HG02884 (cell line): ENCODE results near the gene HAUS5.
A peak's percentile ranks its signal among the peaks of the same experiment; 100 is the strongest.
"Not testable (repeated sequence)": the region's sequence is repeated elsewhere in the genome, so short reads cannot be mapped to it uniquely, and the experiment has no call there.

Source experiments
- ATAC-seq: cut with Tn5 transposase; IDR thresholded peaks from one replicate; pipeline ENCODE4 v1.9.1; 2021; ENCODE audit warnings: mild to moderate bottlenecking, moderate library complexity; ENCODE audit not compliant: unreplicated experiment

HAUS5 gene, protein sequence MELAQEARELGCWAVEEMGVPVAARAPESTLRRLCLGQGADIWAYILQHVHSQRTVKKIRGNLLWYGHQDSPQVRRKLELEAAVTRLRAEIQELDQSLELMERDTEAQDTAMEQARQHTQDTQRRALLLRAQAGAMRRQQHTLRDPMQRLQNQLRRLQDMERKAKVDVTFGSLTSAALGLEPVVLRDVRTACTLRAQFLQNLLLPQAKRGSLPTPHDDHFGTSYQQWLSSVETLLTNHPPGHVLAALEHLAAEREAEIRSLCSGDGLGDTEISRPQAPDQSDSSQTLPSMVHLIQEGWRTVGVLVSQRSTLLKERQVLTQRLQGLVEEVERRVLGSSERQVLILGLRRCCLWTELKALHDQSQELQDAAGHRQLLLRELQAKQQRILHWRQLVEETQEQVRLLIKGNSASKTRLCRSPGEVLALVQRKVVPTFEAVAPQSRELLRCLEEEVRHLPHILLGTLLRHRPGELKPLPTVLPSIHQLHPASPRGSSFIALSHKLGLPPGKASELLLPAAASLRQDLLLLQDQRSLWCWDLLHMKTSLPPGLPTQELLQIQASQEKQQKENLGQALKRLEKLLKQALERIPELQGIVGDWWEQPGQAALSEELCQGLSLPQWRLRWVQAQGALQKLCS

DNA sequence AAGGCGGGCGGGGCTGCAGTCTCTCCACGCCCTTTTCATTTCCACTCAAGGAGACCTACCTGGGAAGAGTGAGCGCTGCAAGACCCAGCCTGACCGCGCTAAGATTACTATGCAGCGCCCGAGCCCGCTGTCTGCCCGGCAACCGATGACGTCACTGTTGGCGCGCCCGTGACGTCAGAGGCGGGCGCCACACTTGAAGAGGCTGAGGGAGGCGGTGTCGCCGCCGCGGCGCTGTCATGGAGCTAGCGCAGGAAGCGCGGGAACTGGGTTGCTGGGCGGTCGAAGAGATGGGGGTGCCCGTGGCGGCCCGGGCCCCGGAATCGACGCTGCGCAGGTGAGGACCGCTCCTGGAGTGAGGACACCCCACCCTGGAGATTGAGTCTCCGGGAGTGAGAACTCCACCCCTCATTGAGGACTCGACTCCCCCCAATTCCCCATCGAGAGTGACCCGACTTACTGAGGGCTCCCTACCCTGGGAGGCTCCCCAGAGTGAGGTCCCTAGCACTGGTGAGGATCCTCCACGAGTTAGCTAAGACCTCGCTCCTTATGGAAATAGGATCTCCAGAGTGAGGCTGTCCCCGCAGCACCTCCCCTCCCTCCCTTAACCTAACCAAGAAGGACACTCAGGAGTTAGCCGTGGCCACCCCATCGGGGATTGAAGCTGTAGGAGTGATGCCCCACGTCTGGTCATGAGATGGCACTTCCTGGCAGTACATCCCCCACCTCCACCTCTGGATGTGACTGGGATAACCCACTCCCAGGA is at the start of gene HAUS5:
Gene HAUS5 (plus strand): TSS at position 177 of the 763 bp plus-strand sequence. CDS start 60 bp downstream, at position 237.
- peak; percentile 86 for ATAC-seq

DNA sequence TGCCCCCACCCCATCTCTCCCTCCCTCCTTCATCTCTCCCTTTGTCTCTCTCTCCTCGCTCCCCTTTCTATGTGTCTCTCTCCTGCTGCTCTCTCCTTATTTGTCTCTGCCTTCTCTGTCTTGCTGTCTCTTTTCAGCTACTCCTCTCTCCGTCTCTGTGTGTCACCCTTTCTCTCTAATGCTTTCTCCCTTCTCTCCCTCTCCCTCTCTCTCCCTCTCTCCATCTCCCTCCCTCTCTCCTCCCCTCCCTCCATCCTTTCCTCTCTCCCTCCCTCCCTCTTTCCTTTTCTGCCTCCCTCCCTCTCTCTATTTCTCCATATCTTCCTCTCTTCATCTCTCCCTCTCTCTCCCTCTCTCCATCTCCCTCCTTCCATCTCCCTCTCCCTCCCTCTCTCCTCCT is 49.8 kb upstream of the HAUS5 start:
- ATAC-seq = no peak

DNA sequence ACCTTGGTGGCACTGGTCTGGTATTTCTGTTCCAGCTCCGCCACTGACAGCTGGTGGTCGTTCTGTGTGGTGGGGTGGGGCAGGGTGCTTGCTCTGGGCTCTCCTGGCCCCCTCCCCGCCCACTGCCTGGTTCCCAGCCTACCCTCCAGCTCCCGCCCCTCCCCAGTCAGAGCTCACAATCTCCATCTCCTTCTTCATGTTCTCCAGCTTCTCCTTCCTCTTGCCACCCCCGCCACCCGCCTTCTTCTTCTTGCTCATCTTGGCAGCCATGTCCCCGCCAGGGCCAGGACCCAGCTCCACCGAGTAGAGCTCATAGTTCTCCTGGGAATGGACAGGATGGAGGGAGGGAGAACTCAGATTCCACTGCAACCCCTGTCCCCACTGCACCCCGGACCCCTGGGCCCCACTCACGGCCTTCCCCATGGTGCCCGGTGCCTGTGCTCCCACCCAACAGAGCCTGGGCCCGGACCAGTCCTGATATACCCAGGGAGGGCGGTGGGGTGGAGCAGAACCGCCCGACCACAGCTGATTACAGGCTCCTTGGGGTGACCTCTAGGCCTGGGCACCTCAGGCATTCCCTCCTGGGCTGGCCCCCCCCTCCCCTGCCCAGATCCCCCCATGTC is 49.2 kb upstream of the HAUS5 start, which contains the start of gene ATP4A:
Gene ATP4A (minus strand): TSS at position 452 of the 623 bp plus-strand sequence. CDS start 29 bp downstream, at position 423.
- no peak for ATAC-seq

GRCh38 chr19:35565016-35565856 is 47.3 kb upstream of the HAUS5 start:
- no peak for ATAC-seq

DNA sequence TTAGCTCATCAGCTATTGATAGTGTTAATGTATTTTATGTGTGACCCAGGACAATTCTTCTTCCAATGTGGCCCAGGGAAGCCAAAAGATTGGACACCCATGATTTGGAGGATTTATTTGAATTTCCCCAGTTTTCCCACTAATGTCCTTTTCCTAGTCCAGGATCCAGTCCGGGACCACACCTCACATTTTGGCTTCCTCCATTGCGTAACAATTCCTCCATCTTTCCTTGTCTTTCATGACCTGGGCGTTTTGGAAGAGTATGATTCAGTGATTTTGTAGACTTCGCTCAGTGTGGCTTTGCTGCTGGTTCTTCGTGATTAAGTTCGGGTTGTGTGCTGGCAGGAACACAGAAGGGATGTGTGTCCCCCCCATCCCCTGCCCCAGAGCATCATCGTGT is 45.8 kb upstream of the HAUS5 start:
- ATAC-seq = no peak

GRCh38 chr19:35569281-35569781 is 43.2 kb upstream of the HAUS5 start:
- no peak for ATAC-seq

DNA sequence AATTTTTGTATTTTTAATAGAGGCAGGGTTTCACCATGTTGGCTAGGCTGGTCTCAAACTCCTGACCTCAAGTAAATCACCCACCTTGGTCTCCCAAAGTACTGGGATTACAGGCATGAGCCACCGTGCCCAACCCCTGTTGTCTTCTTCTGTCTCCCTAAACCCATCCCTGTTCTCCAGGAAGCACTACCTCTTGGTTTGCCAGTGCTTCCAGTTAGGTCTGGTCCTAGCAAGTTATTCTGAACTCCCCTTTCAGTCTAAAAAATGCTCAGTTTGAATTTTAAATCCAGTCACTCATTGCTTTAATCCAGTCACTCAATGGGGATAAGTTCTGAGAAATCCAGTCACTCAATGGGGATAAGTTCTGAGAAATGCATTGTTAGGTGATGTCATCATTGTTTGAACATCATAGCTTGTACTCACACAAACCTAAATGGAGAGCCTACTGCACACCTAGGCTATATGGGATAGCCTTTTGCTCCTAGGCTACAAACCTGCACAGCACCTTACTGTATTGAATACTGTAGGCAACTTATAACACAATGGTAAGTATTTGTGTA is 41.0 kb upstream of the HAUS5 start:
- ATAC-seq = no peak

DNA sequence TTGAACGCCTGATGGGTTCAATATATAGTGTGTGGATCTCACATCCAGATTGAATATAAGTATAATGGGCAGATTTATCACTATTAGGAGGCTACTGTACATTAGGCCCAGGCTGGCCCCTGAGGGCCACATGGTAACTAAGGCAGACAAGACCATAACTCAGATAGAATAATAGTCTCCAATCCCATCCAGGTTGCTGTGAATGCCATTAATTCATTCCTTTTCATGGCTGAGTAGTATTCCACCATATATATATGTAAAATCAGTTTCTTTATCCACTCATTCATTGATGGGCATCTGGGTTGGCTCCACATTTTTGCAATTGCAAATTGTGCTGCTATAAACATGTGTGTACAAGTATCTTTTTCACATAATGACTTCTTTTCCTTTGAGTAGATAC is 34.6 kb upstream of the HAUS5 start:
- ATAC-seq = no peak

- no peak for ATAC-seq
Observed at GRCh38 chr19:35578707-35579106, 33.8 kb upstream of the HAUS5 start.

GRCh38 chr19:35582760-35583159 is 29.8 kb upstream of the HAUS5 start:
- ATAC-seq = no peak

GRCh38 chr19:35585848-35586247 is 26.7 kb upstream of the HAUS5 start, which contains the start of gene PMIS2:
Gene PMIS2, plus strand, starts transcription at chr19:35586173. Its CDS starts 87 bp downstream, at chr19:35586260.
- ATAC-seq = no peak

DNA sequence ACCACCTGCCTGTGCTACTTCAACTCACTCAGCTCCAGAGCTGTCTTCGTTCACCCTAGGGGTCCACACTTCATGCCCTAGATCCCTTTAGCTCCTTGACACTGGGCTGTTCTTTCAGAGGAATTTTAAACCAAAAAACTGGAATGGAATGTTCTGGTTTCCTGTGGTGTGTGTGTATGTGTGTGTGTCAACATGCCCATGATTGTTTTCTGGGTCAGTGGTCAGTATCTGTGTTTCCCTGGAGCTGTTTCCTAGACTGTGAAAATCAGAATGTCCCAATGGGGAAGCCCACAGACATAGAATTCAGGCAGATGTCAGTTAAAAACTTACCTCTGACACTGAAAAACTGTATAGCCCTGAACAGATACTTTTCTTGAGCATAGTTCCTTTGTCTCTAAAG is 25.2 kb upstream of the HAUS5 start:
- ATAC-seq = no peak

- ATAC-seq = no peak
Observed at GRCh38 chr19:35590875-35591274, 21.7 kb upstream of the HAUS5 start.

DNA sequence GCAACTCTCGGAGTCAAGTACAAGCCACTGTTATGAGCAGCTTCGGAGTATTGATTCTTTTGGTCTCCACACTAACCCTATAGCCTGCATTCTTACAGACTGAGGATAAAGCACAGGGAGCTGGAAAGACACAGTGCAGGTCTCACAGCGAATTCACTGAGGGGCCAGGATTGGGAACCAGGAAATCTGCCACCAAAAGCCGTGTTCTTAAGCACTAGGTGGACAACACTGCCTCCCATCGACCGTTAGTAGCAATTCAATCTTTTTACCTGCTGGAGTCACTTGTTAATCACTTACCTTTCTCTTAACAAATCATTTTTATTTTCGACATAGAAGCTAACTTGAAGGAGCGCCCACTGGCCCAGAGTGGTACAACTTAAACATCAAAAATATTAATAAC is 20.3 kb upstream of the HAUS5 start:
- no peak for ATAC-seq

DNA sequence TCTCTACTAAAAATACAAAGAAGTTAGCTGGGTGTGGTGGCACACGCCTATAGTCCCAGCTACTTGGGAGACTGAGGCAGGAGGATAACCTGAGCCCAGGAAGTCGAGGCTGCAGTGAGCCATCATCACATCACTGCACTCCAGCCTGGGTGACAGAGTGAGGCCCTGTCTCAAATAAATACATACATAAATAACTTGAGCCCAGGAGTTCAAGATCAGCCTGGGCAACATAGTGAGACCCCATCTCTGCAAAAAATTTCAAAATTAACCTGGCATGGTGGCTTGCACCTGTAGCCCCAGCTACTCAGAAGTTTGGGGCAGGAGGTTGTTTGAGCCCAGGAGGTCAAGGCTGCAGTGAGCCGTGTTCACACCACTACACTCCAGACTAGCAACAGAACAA is 17.5 kb upstream of the HAUS5 start:
- not testable (repeated sequence) for ATAC-seq

GRCh38 chr19:35595928-35596327 is 16.6 kb upstream of the HAUS5 start:
- no peak for ATAC-seq

DNA sequence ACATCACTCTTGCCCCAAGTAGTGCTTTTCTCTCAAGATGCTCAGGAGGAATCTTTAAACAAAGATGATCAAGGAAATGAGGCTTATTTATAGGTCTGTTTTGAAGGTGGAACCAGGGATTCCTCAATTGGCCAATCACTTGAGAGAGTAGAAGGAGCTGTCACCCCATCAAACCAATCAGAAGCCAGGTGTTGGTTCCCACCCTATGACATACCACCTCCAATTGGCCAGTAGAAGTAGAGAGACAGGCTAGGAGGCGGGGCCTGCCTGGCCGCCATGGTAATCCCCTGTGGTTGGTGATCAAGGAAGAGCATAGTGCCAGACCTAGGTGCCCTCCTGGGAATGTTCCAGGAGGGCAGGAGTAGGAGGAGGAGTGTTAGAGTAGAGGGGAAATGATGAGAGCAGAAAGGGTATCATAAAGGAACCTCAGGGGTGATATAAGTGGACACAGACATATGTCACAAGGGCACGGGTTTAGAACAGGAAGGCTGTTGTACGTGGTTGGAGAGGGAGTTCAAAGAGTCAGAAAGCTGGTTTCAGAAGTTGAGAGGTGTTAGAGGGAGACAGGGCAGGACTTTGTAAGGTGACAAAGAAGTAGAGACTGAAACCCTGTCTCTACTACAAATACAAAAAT is 16.1 kb upstream of the HAUS5 start:
- no peak for ATAC-seq

GRCh38 chr19:35601971-35602370 is 10.6 kb upstream of the HAUS5 start:
- ATAC-seq = no peak

DNA sequence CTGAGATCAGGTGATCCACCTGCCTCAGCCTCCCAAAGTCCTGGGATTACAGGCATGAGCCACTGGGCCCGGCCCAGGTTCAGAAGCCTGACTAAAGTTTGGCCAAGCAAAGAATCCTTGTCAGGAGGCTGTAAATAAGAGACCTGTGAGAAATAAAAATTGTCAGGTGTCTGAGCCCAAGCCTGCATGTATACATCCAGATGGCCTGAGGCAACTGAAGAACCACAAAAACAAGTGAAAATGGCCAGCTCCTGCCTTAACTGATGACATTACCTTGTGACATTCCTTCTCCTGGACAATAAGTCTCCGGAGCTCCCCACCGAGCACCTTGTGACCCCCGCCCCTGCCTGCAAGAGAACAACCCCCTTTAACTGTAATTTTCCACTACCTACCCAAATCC is 8.1 kb upstream of the HAUS5 start:
- ATAC-seq = not testable (repeated sequence)
